ENCODE results near the gene AKNA.

AKNA gene

GRCh38 chr9:114432323-114433067 is 44.7 kb upstream of the AKNA start:
- Histone ChIP-seq H3K27ac (no peak overlapping the region), H3K36me3 (no peaks in the 10 kb centered on the region), H3K4me1 (no peaks in the 10 kb centered on the region), H3K9me3 (no peaks in the 10 kb centered on the region), H3K4me3 (no peak overlapping the region), H3K27me3 (peaks cover 0 to 23% of the 10 kb centered on the region in 2 donors)
- intact Hi-C loops (cut with DNase I; ENCODE audit: low total_unique reads), result no loop called here
- TF ChIP-seq CTCF (IDR thresholded peaks at IDR 0.05), result no peak
- no peak for DNase-seq

- Histone ChIP-seq H3K36me3 (no peaks in the 10 kb centered on the region), H3K27ac (no peak overlapping the region), H3K27me3 (peaks cover 0 to 23% of the 10 kb centered on the region in 2 donors), H3K9me3 (no peaks in the 10 kb centered on the region), H3K4me3 (no peak overlapping the region), H3K4me1 (no peaks in the 10 kb centered on the region)
- intact Hi-C loops (cut with DNase I; ENCODE audit: low total_unique reads), result no loop called here
- TF ChIP-seq CTCF (IDR thresholded peaks at IDR 0.05), result no peak
- no peak for DNase-seq
Measured at GRCh38 chr9:114431770-114432169, 44.0 kb upstream of the AKNA start.

GRCh38 chr9:114431003-114431402 is 43.2 kb upstream of the AKNA start:
- H3K27ac ChIP-seq, result no peak overlapping the region
- no peaks in the 10 kb centered on the region for H3K9me3 ChIP-seq
- intact Hi-C loops (cut with DNase I; ENCODE audit: low total_unique reads), result no loop called here
- H3K27me3 ChIP-seq, result peaks cover 0 to 23% of the 10 kb centered on the region in 2 donors
- H3K4me3 ChIP-seq, result no peak overlapping the region
- no peak for TF ChIP-seq CTCF (IDR thresholded peaks at IDR 0.05)
- H3K4me1 ChIP-seq, result no peaks in the 10 kb centered on the region
- no peaks in the 10 kb centered on the region for H3K36me3 ChIP-seq
- DNase-seq, result no peak

- TF ChIP-seq CTCF (IDR thresholded peaks at IDR 0.05), result no peak
- Histone ChIP-seq H3K36me3 (no peaks in the 10 kb centered on the region), H3K9me3 (no peaks in the 10 kb centered on the region), H3K27me3 (peaks cover 0 to 23% of the 10 kb centered on the region in 2 donors), H3K27ac (no peak overlapping the region), H3K4me1 (no peaks in the 10 kb centered on the region), H3K4me3 (no peak overlapping the region)
- no peak for DNase-seq
- intact Hi-C loops (cut with DNase I; ENCODE audit: low total_unique reads), result no loop called here
Measured at GRCh38 chr9:114430457-114430856, 42.7 kb upstream of the AKNA start.

- Histone ChIP-seq H3K36me3 (no peaks in the 10 kb centered on the region), H3K27me3 (peaks cover 0 to 23% of the 10 kb centered on the region in 2 donors), H3K4me1 (no peaks in the 10 kb centered on the region), H3K27ac (no peak overlapping the region), H3K4me3 (no peak overlapping the region), H3K9me3 (no peaks in the 10 kb centered on the region)
- no peak for DNase-seq
- no peak for TF ChIP-seq CTCF (IDR thresholded peaks at IDR 0.05)
- intact Hi-C loops (cut with DNase I; ENCODE audit: low total_unique reads), result no loop called here
Measured at GRCh38 chr9:114429488-114429887, 41.7 kb upstream of the AKNA start.

Measured in tibial artery (tissue), 4 donors.